Breast epithelium (tissue), 4 donors: ENCODE measurements around the gene ZNF319. TPM values are rescaled to one million over a fixed set of nuclear protein-coding genes. Genes with fewer than 3 reads are reported as not detected.

Source experiments
- DNase-seq, 2 donors: peaks; one replicate each; pipeline ENCODE4 v3.0.0-alpha.2; 2019; ENCODE audit warnings: low spot score in 2 of 2
- H3K27ac ChIP-seq, 2 donors: fragments of 200-600 bp; sonication (generic) in 1 of 2; one replicate each; pipeline ENCODE4 v1.5.1; 2016 to 2019; ENCODE audit warnings: mild to moderate bottlenecking in 1 of 2
- H3K27me3 ChIP-seq, 2 donors: fragments of 200-600 bp; sonication (generic) in 1 of 2; one replicate each; pipeline versions ENCODE4 v1.5.1 to v1.6.0; 2017 to 2019; ENCODE audit warnings: control low read depth in 1 of 2, mild to moderate bottlenecking in 1 of 2
- H3K36me3 ChIP-seq: fragments of 200-600 bp; one replicate; pipeline ENCODE4 v1.5.1; 2019
- H3K4me1 ChIP-seq, 2 donors: fragments of 200-600 bp; sonication (generic); one replicate each; pipeline ENCODE4 v1.5.1; 2016 to 2019; ENCODE audit warnings: control low read depth in 1 of 2
- H3K4me3 ChIP-seq, 3 donors: fragments of 200-600 bp; sonication (generic); 1 replicate in 2 of 3; 2 replicates in 1 of 3; pipeline ENCODE4 v1.5.1; 2016 to 2019; ENCODE audit warnings: mild to moderate bottlenecking in 3 of 3, moderate library complexity in 2 of 3
- H3K9me3 ChIP-seq, 2 donors: fragments of 200-600 bp; sonication (generic) in 1 of 2; one replicate each; pipeline ENCODE4 v1.5.1; 2016 to 2019; ENCODE audit warnings: control low read depth in 1 of 2
- POLR2A ChIP-seq: fragments of 450-650 bp; IDR thresholded peaks from one replicate; pipeline ENCODE4 v1.6.1; 2016; ENCODE audit warnings: antibody characterized with exemption, mild to moderate bottlenecking, moderate library complexity
- POLR2AphosphoS5 ChIP-seq, 3 donors: sonication (generic); formaldehyde crosslinking; IDR thresholded peaks; one replicate each; pipeline ENCODE4 v1.6.1; 2017; ENCODE audit warnings: antibody characterized with exemption in 3 of 3
- intact Hi-C: fragments of 100-400 bp; cut with DNase I; formaldehyde crosslinking; loops from one replicate; pipeline ENCODE4 v1.15.1; 2023; ENCODE audit warnings: low total_unique reads
- total RNA-seq, 3 donors: library from RNA; depleted of rRNA; stranded (reverse); fragments of >200 nt; gene quantifications; one replicate each; pipeline ENCODE4 v1.1.0, GENCODE V29; 2016
- TF ChIP-seq, protein P1 (sequence below), 3 donors: fragments of 450-650 bp; IDR thresholded peaks; one replicate each; pipeline ENCODE4 v1.5.1; 2016 to 2017; ENCODE audit warnings: antibody characterized with exemption in 3 of 3, mild to moderate bottlenecking in 3 of 3, moderate library complexity in 3 of 3

ZNF319 gene
- total RNA-seq, 3 donors from 2014 or later = 6.2 to 7.2 (median 6.4) TPM

DNA sequence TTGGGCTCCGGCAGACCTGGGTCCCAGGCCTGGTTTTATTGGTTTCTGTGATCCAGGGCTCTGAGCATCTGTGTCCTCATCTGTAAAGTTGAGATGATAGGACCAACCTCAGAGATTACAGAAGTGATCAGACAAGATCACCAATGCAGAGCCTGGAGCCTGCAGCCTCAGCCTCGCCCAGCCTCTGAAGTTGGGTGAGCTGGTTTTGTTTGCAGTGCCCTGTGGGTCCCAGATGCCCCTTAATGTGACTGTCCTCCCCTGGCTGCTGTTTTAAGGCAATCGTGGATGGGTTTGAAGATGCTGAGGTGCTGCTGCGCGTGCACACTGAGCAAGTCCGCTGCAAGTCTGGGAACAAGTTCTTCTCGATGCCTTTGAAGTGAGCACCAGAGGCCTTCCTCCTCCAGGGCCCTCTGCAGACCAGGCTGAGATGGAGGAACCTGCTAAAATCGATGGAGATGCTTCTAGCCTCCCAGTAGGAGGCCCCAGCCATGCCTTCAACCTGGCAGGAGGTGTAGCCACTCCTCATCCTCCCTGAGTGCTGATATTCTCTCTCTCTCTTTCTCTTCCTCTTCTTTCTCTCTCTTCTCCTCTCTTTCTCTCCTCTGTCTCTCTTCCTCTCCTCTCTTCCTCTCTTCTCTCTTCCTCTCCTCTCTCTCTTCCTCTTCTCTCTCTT, 19.5 kb upstream of the ZNF319 start:
- Histone ChIP-seq H3K27ac (no peak overlapping the region), H3K9me3 (no peaks in the 10 kb centered on the region), H3K4me1 (peaks cover 4 to 6% of the 10 kb centered on the region in 2 donors), H3K4me3 (no peak overlapping the region), H3K27me3 (no peaks in the 10 kb centered on the region), H3K36me3 (no peaks in the 10 kb centered on the region)
- intact Hi-C loops = no loop called here
- TF ChIP-seq POLR2AphosphoS5 (IDR thresholded peaks at IDR 0.05) (no peak), POLR2A (no peak)
- TF ChIP-seq, protein P1, sequence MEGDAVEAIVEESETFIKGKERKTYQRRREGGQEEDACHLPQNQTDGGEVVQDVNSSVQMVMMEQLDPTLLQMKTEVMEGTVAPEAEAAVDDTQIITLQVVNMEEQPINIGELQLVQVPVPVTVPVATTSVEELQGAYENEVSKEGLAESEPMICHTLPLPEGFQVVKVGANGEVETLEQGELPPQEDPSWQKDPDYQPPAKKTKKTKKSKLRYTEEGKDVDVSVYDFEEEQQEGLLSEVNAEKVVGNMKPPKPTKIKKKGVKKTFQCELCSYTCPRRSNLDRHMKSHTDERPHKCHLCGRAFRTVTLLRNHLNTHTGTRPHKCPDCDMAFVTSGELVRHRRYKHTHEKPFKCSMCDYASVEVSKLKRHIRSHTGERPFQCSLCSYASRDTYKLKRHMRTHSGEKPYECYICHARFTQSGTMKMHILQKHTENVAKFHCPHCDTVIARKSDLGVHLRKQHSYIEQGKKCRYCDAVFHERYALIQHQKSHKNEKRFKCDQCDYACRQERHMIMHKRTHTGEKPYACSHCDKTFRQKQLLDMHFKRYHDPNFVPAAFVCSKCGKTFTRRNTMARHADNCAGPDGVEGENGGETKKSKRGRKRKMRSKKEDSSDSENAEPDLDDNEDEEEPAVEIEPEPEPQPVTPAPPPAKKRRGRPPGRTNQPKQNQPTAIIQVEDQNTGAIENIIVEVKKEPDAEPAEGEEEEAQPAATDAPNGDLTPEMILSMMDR (IDR thresholded peaks at IDR 0.05) = no peak
- no peak for DNase-seq

DNA sequence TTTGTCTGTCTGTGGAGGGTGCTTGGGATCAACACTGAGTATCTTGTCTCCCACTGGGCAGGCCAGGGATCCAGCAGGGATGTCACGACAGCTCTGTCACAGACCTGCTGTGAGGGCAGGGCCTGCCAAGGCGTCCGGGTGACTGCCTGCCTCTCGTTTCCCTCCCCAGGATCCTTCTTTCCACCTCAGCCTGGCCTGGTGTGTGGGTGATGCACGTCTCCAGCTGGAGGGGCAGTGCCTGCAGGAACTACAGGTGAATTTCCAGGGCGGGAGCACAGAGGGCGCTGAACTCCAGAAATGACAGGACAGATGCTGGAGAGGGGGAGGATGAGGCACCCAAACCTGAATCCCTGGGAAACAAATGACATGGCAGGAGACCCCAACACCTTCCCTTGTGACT, 18.3 kb upstream of the ZNF319 start:
- peaks cover 3 to 6% of the 10 kb centered on the region in 2 donors for H3K4me1 ChIP-seq
- no peak for DNase-seq
- TF ChIP-seq POLR2AphosphoS5 (IDR thresholded peaks at IDR 0.05) (no peak), POLR2A (no peak)
- TF ChIP-seq, protein P1 (IDR thresholded peaks at IDR 0.05) = no peak
- H3K4me3 ChIP-seq = no peak overlapping the region
- H3K27ac ChIP-seq = no peak overlapping the region
- no peaks in the 10 kb centered on the region for H3K27me3 ChIP-seq
- intact Hi-C loops = no loop called here
- no peaks in the 10 kb centered on the region for H3K36me3 ChIP-seq
- H3K9me3 ChIP-seq = no peaks in the 10 kb centered on the region

DNA sequence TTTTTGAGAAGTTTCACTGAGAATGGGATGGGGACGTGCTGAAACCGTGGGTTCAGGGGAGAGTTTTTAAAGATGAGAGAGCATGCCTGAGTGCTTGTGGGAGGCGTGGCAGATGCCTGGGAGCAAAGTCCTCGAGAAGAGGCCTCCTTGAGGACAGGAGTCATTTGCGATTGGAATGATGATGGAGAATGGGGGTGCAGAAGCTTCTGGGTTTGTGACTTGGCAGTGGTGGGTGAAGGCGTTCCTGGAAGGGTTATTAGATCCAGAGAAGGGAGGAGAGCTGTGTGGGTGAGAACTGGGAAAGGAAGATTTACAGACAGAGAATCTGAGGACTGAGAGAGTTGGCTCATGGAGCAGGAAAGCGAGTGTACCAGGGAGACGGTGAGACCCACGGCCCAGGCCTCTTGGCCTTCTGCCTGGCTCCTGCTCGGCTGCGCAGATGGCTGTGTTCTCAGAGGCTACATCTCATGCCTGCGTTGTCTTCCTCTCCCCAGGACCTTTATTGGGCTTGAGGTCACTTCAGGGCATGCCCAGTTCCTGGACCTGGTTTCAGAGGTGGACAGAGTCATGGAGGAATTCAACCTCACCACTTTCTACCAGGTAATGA, 16.5 kb upstream of the ZNF319 start:
- no peaks in the 10 kb centered on the region for H3K27me3 ChIP-seq
- H3K9me3 ChIP-seq = no peaks in the 10 kb centered on the region
- no peak overlapping the region for H3K27ac ChIP-seq
- no peaks in the 10 kb centered on the region for H3K36me3 ChIP-seq
- intact Hi-C loops = no loop called here
- DNase-seq = no peak
- TF ChIP-seq POLR2AphosphoS5 (IDR thresholded peaks at IDR 0.05) (no peak), POLR2A (no peak)
- TF ChIP-seq, protein P1 (IDR thresholded peaks at IDR 0.05) = no peak
- H3K4me3 ChIP-seq = no peak overlapping the region
- H3K4me1 ChIP-seq = no peaks in the 10 kb centered on the region

DNA sequence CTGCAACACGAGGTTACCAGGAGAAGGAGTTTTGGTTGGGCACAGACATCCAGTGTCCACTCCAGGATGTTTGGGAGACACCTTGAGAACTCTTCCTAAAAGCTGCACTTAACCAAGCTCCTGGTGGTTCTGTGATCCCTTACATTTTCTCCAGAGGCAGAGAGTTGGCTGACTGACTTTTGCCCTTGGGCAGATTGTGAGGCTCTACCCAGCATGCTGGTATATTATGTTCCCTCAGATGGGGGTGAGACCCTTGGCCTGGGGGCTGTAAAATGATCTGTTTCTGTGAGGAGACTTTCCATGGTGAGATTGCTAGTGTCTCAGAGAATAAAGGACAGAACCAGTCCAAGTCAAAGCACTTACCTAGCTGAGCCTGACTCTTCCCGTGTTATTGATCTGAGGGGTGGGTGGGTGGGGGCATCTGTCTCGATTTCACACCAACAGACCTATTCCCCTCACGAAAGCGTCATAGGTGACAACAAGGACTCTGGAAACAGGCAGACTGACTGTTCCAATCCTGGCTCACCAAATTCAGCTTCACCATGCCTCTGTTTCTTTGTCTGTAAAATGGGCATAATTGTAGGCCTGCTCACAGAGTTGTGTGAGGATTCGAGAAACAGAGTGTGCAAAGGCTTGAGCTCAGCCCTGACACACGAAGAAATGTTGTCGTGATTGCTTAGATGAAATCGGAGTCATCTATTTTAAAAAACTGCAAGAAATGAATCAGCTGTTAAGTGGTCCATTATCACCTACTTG, 12.9 kb upstream of the ZNF319 start:
- Histone ChIP-seq H3K4me1 (no peaks in the 10 kb centered on the region), H3K9me3 (no peaks in the 10 kb centered on the region), H3K4me3 (no peak overlapping the region), H3K27ac (no peak overlapping the region), H3K36me3 (no peaks in the 10 kb centered on the region), H3K27me3 (no peaks in the 10 kb centered on the region)
- no peak for TF ChIP-seq POLR2A
- TF ChIP-seq, protein P1 (IDR thresholded peaks at IDR 0.05) = no peak
- no peak for TF ChIP-seq POLR2AphosphoS5 (IDR thresholded peaks at IDR 0.05)
- DNase-seq = no peak
- intact Hi-C loops = no loop called here

DNA sequence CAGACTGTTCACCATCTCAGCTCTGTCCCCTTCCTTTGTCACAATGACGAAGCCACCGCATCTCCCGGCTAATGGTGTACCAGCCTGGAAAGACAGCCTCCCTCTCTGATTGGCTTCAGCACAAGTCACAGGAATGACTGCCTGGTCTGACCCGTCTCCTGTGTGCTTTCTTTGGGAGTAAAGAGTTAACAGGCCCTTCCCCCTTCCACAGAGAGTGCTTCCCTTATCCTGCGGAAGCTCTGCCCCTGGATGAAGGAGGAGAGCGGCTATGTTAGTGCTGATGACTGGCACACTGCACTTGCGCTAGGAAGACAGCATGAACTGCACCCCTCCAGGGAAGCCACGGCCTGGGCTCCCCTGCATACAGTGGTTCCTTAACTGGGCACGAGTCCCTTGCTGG, 12.0 kb upstream of the ZNF319 start:
- H3K27ac ChIP-seq = no peak overlapping the region
- H3K4me3 ChIP-seq = no peak overlapping the region
- no peaks in the 10 kb centered on the region for H3K36me3 ChIP-seq
- H3K27me3 ChIP-seq = no peaks in the 10 kb centered on the region
- no peaks in the 10 kb centered on the region for H3K4me1 ChIP-seq
- TF ChIP-seq, protein P1 (IDR thresholded peaks at IDR 0.05) = no peak
- TF ChIP-seq POLR2AphosphoS5 (IDR thresholded peaks at IDR 0.05) (no peak), POLR2A (no peak)
- intact Hi-C loops = no loop called here
- H3K9me3 ChIP-seq = no peaks in the 10 kb centered on the region
- no peak for DNase-seq
